HCT116 (cell line): Measurements from ENCODE around the gene CD300LB. TPM values are rescaled to one million over a fixed set of nuclear protein-coding genes. Genes with fewer than 3 reads are reported as not detected.

ENCODE experiments used
- ATAC-seq: fragments of 200-7000 bp; cut with Tn5 transposase; 2 replicates; pipeline ENCODE4 v1.9.1; 2020; ENCODE audit warnings: mild to moderate bottlenecking, moderate library complexity
- BruUV-seq: library from RNA; stranded (reverse); fragments of 400-500 nt; replicated peaks from 2 replicates; lab custom pipeline; 2021; lab: Mats Ljungman, UMichigan
- CTCF ChIA-PET: fragments of 300-600 bp; sonication (Branson Sonifier 250); formaldehyde crosslinking; loops from one replicate; lab custom pipeline; 2021; ENCODE audit warnings: antibody characterized with exemption; lab: Charles Lee
- POLR2A ChIA-PET: fragments of 300-600, 350-600 bp; sonication (Branson Sonifier 250); formaldehyde crosslinking; loops from one replicate; lab custom pipeline; 2021; ENCODE audit warnings: antibody characterized with exemption; lab: Charles Lee
- RAD21 ChIA-PET, 2 experiments: fragments of 300-600 bp; sonication (Branson Sonifier 250); formaldehyde crosslinking; loops; one replicate each; lab custom pipeline; 2023; ENCODE audit warnings: low total read pairs in 2 of 2; ENCODE audit not compliant: uncharacterized antibody in 2 of 2, unreplicated experiment in 2 of 2, low non-redundant PET in 1 of 2; lab: Charles Lee
- DNase-seq: peaks from one replicate; pipeline ENCODE4 v3.0.0-alpha.2; 2010; ENCODE audit warnings: low read depth, low spot score
- H2AFZ ChIP-seq: fragments of 200-600 bp; shearing (Covaris generic), sonication (generic); 2 replicates; pipeline ENCODE4 v1.6.1; 2017; ENCODE audit warnings: low read depth, mixed run types, mixed read lengths, antibody characterized with exemption, low read length; ENCODE audit not compliant: poor library complexity, severe bottlenecking
- H3K27ac ChIP-seq: 2 replicates; pipeline ENCODE4 v1.5.1; 2012; ENCODE audit warnings: low read depth, low read length
- H3K27me3 ChIP-seq: fragments of 200-600 bp; sonication (generic); 2 replicates; pipeline ENCODE4 v1.6.1; 2016; ENCODE audit warnings: mixed run types, low read length, mixed read lengths; ENCODE audit not compliant: insufficient read depth
- H3K36me3 ChIP-seq, 2 experiments: fragments of 200-500 bp in 1 of 2; fragments of 200-600 bp in 1 of 2; sonication (Bioruptor generic) in 1 of 2; sonication (generic) in 1 of 2; 2 replicates each; pipeline versions ENCODE4 v1.5.1 to v1.6.1; 2014 to 2016; ENCODE audit warnings: low read length in 2 of 2, inconsistent platforms in 1 of 2, mixed read lengths in 1 of 2, mixed run types in 1 of 2; ENCODE audit not compliant: insufficient read depth in 2 of 2, control insufficient read depth in 1 of 2
- H3K4me1 ChIP-seq, 2 experiments: fragments of 200-600 bp in 1 of 2; sonication (generic) in 1 of 2; 2 replicates each; pipeline versions ENCODE4 v1.5.1 to v1.6.1; 2012 to 2017; ENCODE audit warnings: low read length in 2 of 2, inconsistent platforms in 1 of 2, mild to moderate bottlenecking in 1 of 2, mixed read lengths in 1 of 2, mixed run types in 1 of 2, moderate library complexity in 1 of 2; ENCODE audit not compliant: insufficient read depth in 2 of 2, control insufficient read depth in 1 of 2
- H3K4me2 ChIP-seq: fragments of 200-600 bp; sonication (generic); 2 replicates; pipeline ENCODE4 v1.6.1; 2017; ENCODE audit warnings: mixed run types, low read length, mixed read lengths
- H3K4me3 ChIP-seq, 2 experiments: fragments of 200-600 bp in 1 of 2; sonication (generic) in 1 of 2; replicated peaks in 1 of 2; 2 replicates each; pipeline ENCODE4 v1.5.1; 2011 to 2016; ENCODE audit warnings: low read length in 2 of 2, control low read depth in 1 of 2, low read depth in 1 of 2, mild to moderate bottlenecking in 1 of 2, mixed read lengths in 1 of 2, mixed run types in 1 of 2
- H3K79me2 ChIP-seq: fragments of 200-600 bp; sonication (generic); 2 replicates; pipeline ENCODE4 v1.6.1; 2017; ENCODE audit warnings: mild to moderate bottlenecking, mixed run types, low read length, moderate library complexity, mixed read lengths; ENCODE audit not compliant: insufficient read depth
- H3K9ac ChIP-seq: fragments of 200-600 bp; sonication (generic); 2 replicates; pipeline ENCODE4 v1.6.1; 2016; ENCODE audit warnings: low read length, mixed read lengths
- H3K9me2 ChIP-seq: fragments of 200-600 bp; sonication (generic), shearing (Covaris generic); 2 replicates; pipeline ENCODE4 v1.6.1; 2017; ENCODE audit warnings: mixed run types, mild to moderate bottlenecking, moderate library complexity; ENCODE audit not compliant: insufficient read depth
- H3K9me3 ChIP-seq, 2 experiments: fragments of 200-500 bp in 1 of 2; fragments of 200-600 bp in 1 of 2; sonication (Bioruptor generic) in 1 of 2; sonication (generic) in 1 of 2; 2 replicates each; pipeline ENCODE4 v1.6.1; 2014 to 2017; ENCODE audit warnings: low read length in 2 of 2, mixed read lengths in 2 of 2, inconsistent platforms in 1 of 2, low read depth in 1 of 2, mild to moderate bottlenecking in 1 of 2, mixed run types in 1 of 2, moderate library complexity in 1 of 2; ENCODE audit not compliant: control insufficient read depth in 1 of 2, insufficient read depth in 1 of 2
- H4K20me1 ChIP-seq: fragments of 200-600 bp; sonication (generic), shearing (Covaris generic); 2 replicates; pipeline ENCODE4 v1.6.1; 2017; ENCODE audit warnings: mixed run types, mild to moderate bottlenecking, moderate library complexity; ENCODE audit not compliant: insufficient read depth
- CBX3 ChIP-seq: IDR thresholded peaks from 2 replicates; pipeline ENCODE4 v1.6.1; 2012; ENCODE audit warnings: low read depth
- EGR1 ChIP-seq: IDR thresholded peaks from 2 replicates; pipeline ENCODE4 v1.6.1; 2012; ENCODE audit warnings: low read depth
- ELF1 ChIP-seq: IDR thresholded peaks from 2 replicates; pipeline ENCODE4 v1.6.1; 2012; ENCODE audit warnings: low read depth, borderline replicate concordance
- FOSL1 ChIP-seq: IDR thresholded peaks from 2 replicates; pipeline ENCODE4 v1.6.1; 2012; ENCODE audit warnings: low read depth
- JUND ChIP-seq: IDR thresholded peaks from 2 replicates; pipeline ENCODE4 v1.6.1; 2012
- POLR2AphosphoS5 ChIP-seq: IDR thresholded peaks from 2 replicates; pipeline ENCODE4 v1.6.1; 2011; ENCODE audit warnings: mild to moderate bottlenecking, low read depth, low read length, moderate library complexity
- RAD21 ChIP-seq: IDR thresholded peaks from 2 replicates; pipeline ENCODE4 v1.6.1; 2012; ENCODE audit warnings: low read depth, mild to moderate bottlenecking
- TCF7L2 ChIP-seq: IDR thresholded peaks from 2 replicates; pipeline ENCODE4 v1.7.0; 2011; ENCODE audit warnings: borderline replicate concordance, inconsistent platforms; ENCODE audit not compliant: insufficient read depth, insufficient read length; ENCODE audit errors: extremely low read depth
- YY1 ChIP-seq: IDR thresholded peaks from 2 replicates; pipeline ENCODE4 v1.6.1; 2011; ENCODE audit warnings: low read length, low read depth, moderate library complexity, mild to moderate bottlenecking; ENCODE audit not compliant: insufficient replicate concordance; ENCODE audit errors: extremely low read depth
- ZFX ChIP-seq: fragments of 450-650 bp; IDR thresholded peaks from 2 replicates; pipeline ENCODE4 v1.6.1; 2017
- ZNF274 ChIP-seq: fragments of 200-500 bp; sonication (Bioruptor generic); IDR thresholded peaks from 2 replicates; pipeline ENCODE4 v1.6.1; 2014; ENCODE audit warnings: mild to moderate bottlenecking, low read depth, low read length, inconsistent platforms
- intact Hi-C: fragments of 100-400 bp; cut with micrococcal nuclease; formaldehyde crosslinking; loops from 2 replicates; pipeline ENCODE4 v1.10.0; 2022
- total RNA-seq: library from RNA; stranded (reverse); gene quantifications from one replicate; pipeline ENCODE4 v1.2.1, GENCODE V29; 2021; ENCODE audit not compliant: unreplicated experiment
- TF ChIP-seq, protein P1 (sequence below): IDR thresholded peaks from 2 replicates; pipeline ENCODE4 v1.6.1; 2011; ENCODE audit warnings: mild to moderate bottlenecking, low read length, moderate library complexity; ENCODE audit not compliant: insufficient replicate concordance; ENCODE audit errors: extremely low read depth
- TF ChIP-seq, protein P2 (sequence below): IDR thresholded peaks from 2 replicates; pipeline ENCODE4 v1.6.1; 2012; ENCODE audit warnings: low read depth
- TF ChIP-seq, protein P3 (sequence below): IDR thresholded peaks from 2 replicates; pipeline ENCODE4 v1.6.1; 2012
- TF ChIP-seq, protein P4 (sequence below), 3 experiments: fragments of 200-600 bp in 1 of 3; sonication (generic) in 1 of 3; IDR thresholded peaks in 2 of 3; conservative IDR thresholded peaks in 1 of 3; 2 replicates each; pipeline ENCODE4 v1.5.1; 2012 to 2017; ENCODE audit warnings: low read depth in 2 of 3, low read length in 2 of 3, antibody characterized with exemption in 1 of 3, borderline replicate concordance in 1 of 3, control low read depth in 1 of 3, mild to moderate bottlenecking in 1 of 3, mixed read lengths in 1 of 3, mixed run types in 1 of 3, moderate library complexity in 1 of 3; ENCODE audit not compliant: insufficient read depth in 1 of 3

CD300LB gene
- total RNA-seq, 1 experiment from 2014 or later: not detected

DNA sequence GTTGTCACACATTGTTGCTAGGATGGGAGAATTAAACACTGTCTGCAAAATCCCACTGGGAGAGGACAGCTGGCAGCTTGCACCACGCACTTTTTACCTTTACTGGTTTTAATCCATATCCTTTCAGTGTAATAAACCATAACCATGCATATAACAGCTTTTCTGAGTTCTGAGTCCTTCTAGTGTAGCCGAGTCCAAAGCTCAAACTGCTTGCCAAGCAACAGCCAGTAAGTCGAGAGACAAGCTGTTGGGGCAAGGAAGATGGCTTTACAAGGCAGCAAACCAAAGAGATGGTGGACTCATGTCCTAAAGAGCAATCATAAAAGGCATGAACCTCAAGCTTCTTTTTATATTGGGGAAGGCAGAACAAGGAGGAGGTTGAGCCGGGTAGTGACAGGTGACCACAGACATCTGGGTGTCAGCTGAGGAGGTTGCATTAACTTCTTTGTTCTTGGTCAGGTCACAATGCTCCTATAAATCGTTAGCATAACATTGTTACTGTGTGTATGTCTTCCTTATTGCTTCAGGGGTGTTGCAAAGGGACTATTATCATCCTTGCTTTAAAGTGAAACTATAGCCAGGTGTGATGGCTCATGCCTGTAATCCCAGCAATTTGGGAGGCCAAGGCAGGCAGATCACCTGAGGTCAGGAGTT lies 43.3 kb upstream of the CD300LB start:
- ChIA-PET POLR2A (no interaction called here), RAD21 (no interaction called here), CTCF (interaction anchor here (0.7 to 1.6 kb wide), 5 partner anchors 8 to 207 kb away, joined by 3 to 10 read pairs (median 3); no protein-coding TSS in a partner anchor)
- Histone ChIP-seq H2AFZ (no peak overlapping the region), H3K4me1 (peaks cover 4 to 8% of the 10 kb centered on the region in 2 experiments), H3K36me3 (no peaks in the 10 kb centered on the region), H3K27ac (no peak overlapping the region), H3K9me3 (no peaks in the 10 kb centered on the region), H4K20me1 (no peaks in the 10 kb centered on the region), H3K4me2 (no peak overlapping the region), H3K9ac (no peak overlapping the region), H3K4me3 (no peak overlapping the region), H3K79me2 (no peaks in the 10 kb centered on the region), H3K27me3 (peaks cover 31% of the 10 kb centered on the region), H3K9me2 (no peaks in the 10 kb centered on the region)
- ATAC-seq: no peak
- intact Hi-C loops: no loop called here
- TF ChIP-seq JUND (no peak), CBX3 (no peak), ZFX (no peak), ELF1 (no peak), EGR1 (no peak), ZNF274 (no peak), YY1 (no peak), POLR2AphosphoS5 (no peak), RAD21 (no peak), FOSL1 (no peak), TCF7L2 (no peak)
- TF ChIP-seq, protein P1, sequence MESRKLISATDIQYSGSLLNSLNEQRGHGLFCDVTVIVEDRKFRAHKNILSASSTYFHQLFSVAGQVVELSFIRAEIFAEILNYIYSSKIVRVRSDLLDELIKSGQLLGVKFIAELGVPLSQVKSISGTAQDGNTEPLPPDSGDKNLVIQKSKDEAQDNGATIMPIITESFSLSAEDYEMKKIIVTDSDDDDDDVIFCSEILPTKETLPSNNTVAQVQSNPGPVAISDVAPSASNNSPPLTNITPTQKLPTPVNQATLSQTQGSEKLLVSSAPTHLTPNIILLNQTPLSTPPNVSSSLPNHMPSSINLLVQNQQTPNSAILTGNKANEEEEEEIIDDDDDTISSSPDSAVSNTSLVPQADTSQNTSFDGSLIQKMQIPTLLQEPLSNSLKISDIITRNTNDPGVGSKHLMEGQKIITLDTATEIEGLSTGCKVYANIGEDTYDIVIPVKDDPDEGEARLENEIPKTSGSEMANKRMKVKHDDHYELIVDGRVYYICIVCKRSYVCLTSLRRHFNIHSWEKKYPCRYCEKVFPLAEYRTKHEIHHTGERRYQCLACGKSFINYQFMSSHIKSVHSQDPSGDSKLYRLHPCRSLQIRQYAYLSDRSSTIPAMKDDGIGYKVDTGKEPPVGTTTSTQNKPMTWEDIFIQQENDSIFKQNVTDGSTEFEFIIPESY: no peak
- TF ChIP-seq, protein P2, sequence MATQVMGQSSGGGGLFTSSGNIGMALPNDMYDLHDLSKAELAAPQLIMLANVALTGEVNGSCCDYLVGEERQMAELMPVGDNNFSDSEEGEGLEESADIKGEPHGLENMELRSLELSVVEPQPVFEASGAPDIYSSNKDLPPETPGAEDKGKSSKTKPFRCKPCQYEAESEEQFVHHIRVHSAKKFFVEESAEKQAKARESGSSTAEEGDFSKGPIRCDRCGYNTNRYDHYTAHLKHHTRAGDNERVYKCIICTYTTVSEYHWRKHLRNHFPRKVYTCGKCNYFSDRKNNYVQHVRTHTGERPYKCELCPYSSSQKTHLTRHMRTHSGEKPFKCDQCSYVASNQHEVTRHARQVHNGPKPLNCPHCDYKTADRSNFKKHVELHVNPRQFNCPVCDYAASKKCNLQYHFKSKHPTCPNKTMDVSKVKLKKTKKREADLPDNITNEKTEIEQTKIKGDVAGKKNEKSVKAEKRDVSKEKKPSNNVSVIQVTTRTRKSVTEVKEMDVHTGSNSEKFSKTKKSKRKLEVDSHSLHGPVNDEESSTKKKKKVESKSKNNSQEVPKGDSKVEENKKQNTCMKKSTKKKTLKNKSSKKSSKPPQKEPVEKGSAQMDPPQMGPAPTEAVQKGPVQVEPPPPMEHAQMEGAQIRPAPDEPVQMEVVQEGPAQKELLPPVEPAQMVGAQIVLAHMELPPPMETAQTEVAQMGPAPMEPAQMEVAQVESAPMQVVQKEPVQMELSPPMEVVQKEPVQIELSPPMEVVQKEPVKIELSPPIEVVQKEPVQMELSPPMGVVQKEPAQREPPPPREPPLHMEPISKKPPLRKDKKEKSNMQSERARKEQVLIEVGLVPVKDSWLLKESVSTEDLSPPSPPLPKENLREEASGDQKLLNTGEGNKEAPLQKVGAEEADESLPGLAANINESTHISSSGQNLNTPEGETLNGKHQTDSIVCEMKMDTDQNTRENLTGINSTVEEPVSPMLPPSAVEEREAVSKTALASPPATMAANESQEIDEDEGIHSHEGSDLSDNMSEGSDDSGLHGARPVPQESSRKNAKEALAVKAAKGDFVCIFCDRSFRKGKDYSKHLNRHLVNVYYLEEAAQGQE: no peak
- TF ChIP-seq, protein P3, sequence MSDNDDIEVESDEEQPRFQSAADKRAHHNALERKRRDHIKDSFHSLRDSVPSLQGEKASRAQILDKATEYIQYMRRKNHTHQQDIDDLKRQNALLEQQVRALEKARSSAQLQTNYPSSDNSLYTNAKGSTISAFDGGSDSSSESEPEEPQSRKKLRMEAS: no peak
- TF ChIP-seq, protein P4, sequence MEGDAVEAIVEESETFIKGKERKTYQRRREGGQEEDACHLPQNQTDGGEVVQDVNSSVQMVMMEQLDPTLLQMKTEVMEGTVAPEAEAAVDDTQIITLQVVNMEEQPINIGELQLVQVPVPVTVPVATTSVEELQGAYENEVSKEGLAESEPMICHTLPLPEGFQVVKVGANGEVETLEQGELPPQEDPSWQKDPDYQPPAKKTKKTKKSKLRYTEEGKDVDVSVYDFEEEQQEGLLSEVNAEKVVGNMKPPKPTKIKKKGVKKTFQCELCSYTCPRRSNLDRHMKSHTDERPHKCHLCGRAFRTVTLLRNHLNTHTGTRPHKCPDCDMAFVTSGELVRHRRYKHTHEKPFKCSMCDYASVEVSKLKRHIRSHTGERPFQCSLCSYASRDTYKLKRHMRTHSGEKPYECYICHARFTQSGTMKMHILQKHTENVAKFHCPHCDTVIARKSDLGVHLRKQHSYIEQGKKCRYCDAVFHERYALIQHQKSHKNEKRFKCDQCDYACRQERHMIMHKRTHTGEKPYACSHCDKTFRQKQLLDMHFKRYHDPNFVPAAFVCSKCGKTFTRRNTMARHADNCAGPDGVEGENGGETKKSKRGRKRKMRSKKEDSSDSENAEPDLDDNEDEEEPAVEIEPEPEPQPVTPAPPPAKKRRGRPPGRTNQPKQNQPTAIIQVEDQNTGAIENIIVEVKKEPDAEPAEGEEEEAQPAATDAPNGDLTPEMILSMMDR (IDR thresholded peaks at IDR 0.05 in 2 of 3, conservative IDR thresholded peaks at IDR 0.05 in 1 of 3; ENCODE audit: borderline replicate concordance in 1 of 3, insufficient read depth in 1 of 3, low read depth in 2 of 3, low read length in 2 of 3): no peak
- BruUV-seq: no TSS peak
- DNase-seq: no peak
